Measurements from ENCODE around the gene TPM4. TPM values are rescaled to one million over a fixed set of nuclear protein-coding genes. Genes with fewer than 3 reads are reported as not detected.
"Not testable (repeated sequence)": the region's sequence is repeated elsewhere in the genome, so short reads cannot be mapped to it uniquely, and the experiment has no call there.

Gene TPM4
- total RNA-seq, 1 donor from 2014 or later: 357 TPM

GRCh38 chr19:16077984-16078758 is 1.9 kb downstream of the TPM4 start:
- no peaks in the 10 kb centered on the region for H3K9me3 Mint-ChIP-seq
- H3K36me3 Mint-ChIP-seq (ENCODE audit: low read depth): peaks cover 14% of the 10 kb centered on the region
- peaks cover 45% of the 10 kb centered on the region for H3K4me1 Mint-ChIP-seq
- DNase-seq (ENCODE audit: low read depth, low spot score): no peak
- peak overlapping the region; percentile 88 for H3K4me3 Mint-ChIP-seq
- peaks cover 9% of the 10 kb centered on the region for H3K27me3 Mint-ChIP-seq (ENCODE audit: low read depth)
- no peak for TF ChIP-seq CTCF (conservative IDR thresholded peaks at IDR 0.05)
- H3K27ac Mint-ChIP-seq (ENCODE audit: unreplicated experiment): peak overlapping the region; percentile 98

GRCh38 chr19:16078759-16079707 is 2.7 kb downstream of the TPM4 start:
- no peaks in the 10 kb centered on the region for H3K9me3 Mint-ChIP-seq
- peaks cover 14% of the 10 kb centered on the region for H3K36me3 Mint-ChIP-seq (ENCODE audit: low read depth)
- no peak for TF ChIP-seq CTCF (conservative IDR thresholded peaks at IDR 0.05)
- peak overlapping the region; percentile 98 for H3K27ac Mint-ChIP-seq (ENCODE audit: unreplicated experiment)
- H3K27me3 Mint-ChIP-seq (ENCODE audit: low read depth): peaks cover 9% of the 10 kb centered on the region
- H3K4me3 Mint-ChIP-seq: peak overlapping the region; percentile 88
- no peak for DNase-seq (ENCODE audit: low read depth, low spot score)
- H3K4me1 Mint-ChIP-seq: peaks cover 39% of the 10 kb centered on the region

- Mint-ChIP-seq H3K4me3 (no peak overlapping the region), H3K36me3 (ENCODE audit: low read depth) (peaks cover 21% of the 10 kb centered on the region), H3K4me1 (peaks cover 16% of the 10 kb centered on the region), H3K9me3 (no peaks in the 10 kb centered on the region), H3K27ac (ENCODE audit: unreplicated experiment) (no peak overlapping the region), H3K27me3 (ENCODE audit: low read depth) (no peaks in the 10 kb centered on the region)
- DNase-seq (ENCODE audit: low read depth, low spot score): no peak
- no peak for TF ChIP-seq CTCF (conservative IDR thresholded peaks at IDR 0.05)
Measured at GRCh38 chr19:16084067-16084685, 7.9 kb downstream of the TPM4 start.

- TF ChIP-seq CTCF (conservative IDR thresholded peaks at IDR 0.05): no peak
- DNase-seq (ENCODE audit: low read depth, low spot score): no peak
- no peaks in the 10 kb centered on the region for H3K9me3 Mint-ChIP-seq
- no peaks in the 10 kb centered on the region for H3K27me3 Mint-ChIP-seq (ENCODE audit: low read depth)
- H3K4me1 Mint-ChIP-seq: peaks cover 16% of the 10 kb centered on the region
- no peak overlapping the region for H3K27ac Mint-ChIP-seq (ENCODE audit: unreplicated experiment)
- no peak overlapping the region for H3K4me3 Mint-ChIP-seq
- peaks cover 25% of the 10 kb centered on the region for H3K36me3 Mint-ChIP-seq (ENCODE audit: low read depth)
Measured at GRCh38 chr19:16085115-16085514, 8.8 kb downstream of the TPM4 start.

GRCh38 chr19:16087404-16087803 is 11.1 kb downstream of the TPM4 start:
- peaks cover 17% of the 10 kb centered on the region for H3K36me3 Mint-ChIP-seq (ENCODE audit: low read depth)

More at GRCh38 chr19:16087404-16087803, 11.1 kb downstream of the TPM4 start:
- peaks cover 12% of the 10 kb centered on the region for H3K4me1 Mint-ChIP-seq
- not testable (repeated sequence) for H3K27ac Mint-ChIP-seq (ENCODE audit: unreplicated experiment); H3K9me3 Mint-ChIP-seq; H3K4me3 Mint-ChIP-seq; H3K27me3 Mint-ChIP-seq (ENCODE audit: low read depth); DNase-seq (ENCODE audit: low read depth, low spot score)

Data from neural crest cell (in vitro differentiated cells).